GM19035 (cell line): ENCODE results near the gene RSRC1.
"Not testable (repeated sequence)": the region's sequence is repeated elsewhere in the genome, so short reads cannot be mapped to it uniquely, and the experiment has no call there.

Source experiments
- ATAC-seq: cut with Tn5 transposase; IDR thresholded peaks from one replicate; pipeline ENCODE4 v1.9.1; 2021; ENCODE audit not compliant: unreplicated experiment

The RSRC1 gene

DNA sequence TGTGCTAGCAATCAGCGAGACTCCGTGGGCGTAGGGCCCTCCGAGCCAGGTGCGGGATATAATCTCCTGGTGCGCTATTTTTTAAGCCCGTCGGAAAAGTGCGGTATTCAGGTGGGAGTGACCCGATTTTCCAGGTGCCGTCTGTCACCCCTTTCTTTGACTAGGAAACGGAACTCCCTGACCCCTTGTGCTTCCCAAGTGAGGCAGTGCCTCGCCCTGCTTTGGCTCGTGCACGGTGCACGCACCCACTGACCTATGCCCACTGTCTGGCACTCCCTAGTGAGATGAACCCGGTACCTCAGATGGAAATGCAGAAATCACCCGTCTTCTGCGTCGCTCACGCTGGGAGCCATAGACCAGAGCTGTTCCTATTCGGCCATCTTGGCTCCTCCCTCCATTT, 406.8 kb downstream of the RSRC1 start:
- not testable (repeated sequence) for ATAC-seq

DNA sequence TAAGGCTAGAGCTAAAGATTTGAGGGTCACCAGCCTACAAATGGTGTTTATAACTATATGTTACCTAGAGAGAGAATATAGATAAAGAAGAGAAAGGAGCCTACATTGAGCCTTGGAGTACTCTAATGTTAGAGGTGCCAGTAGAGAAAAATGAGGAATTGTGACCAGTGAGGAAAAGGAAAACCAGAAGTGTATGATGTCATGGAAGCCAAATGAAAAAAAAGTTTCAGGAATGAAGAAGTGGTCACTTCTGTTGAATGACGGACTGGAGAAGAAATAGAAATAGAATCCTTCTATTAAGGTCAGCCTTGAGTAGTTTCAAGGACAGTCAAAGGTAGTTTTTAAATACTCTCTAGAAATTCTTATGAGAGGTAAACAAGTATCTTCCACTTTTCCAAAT, 409.9 kb downstream of the RSRC1 start:
- no peak for ATAC-seq

DNA sequence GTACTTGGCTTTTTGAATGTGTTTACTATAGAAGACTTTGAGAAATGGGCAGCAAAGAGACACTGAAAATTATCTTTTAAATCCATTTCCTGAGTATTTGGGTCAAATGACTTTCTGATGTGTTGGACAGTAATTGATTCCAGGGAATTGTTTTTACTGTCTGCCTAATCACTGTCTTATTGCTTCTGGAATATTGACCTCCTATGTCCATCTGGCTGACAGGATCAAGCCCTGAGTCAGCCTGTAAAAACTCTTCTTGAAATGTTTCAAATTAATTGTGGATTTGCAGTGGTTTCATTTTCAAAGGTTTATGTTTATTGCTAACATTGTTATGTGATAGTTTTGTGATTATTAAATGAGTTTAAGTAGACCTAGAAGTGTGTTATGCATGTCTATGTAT, 410.5 kb downstream of the RSRC1 start:
- ATAC-seq, result no peak

DNA sequence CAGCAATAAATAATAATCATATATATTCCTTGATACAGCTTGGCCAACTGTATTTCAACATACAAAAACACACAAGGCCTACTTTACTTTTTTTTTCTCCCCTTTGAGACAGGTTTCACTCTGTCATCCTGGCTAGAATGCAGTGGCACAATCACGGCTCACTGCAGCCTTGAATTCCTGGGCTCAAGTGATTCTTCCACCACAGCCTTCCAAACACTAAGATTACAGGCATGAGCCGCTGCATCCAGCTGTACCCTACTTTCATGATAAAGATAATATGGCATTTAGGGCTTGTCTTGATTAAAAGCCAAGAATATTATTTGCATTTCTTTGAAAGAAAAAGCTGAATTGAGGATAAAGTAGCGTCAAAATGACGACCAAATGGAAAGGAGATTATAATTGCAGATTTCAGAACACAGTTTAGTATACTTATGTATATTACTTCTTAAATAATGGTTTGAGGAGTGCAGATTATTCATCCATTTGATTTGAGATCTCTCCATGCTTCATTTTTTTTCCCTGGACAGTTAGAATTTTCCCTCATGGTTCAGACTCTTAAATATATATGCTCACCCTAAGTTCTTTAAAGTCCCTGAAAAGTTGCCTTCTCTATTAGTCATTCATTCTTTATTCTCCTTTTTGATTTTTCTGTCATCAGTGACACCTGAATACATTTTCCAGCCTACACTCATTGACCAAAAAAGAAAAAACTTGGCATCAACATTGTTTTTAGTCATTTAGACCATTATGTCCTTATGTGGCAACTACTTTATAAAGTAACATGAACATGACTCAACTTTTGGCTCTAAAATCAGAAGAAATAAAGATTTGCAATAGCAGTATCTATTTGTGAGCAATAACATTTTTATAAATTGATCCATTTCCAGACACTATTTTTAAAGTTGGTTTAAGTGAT, 412.6 kb downstream of the RSRC1 start:
- no peak for ATAC-seq

DNA sequence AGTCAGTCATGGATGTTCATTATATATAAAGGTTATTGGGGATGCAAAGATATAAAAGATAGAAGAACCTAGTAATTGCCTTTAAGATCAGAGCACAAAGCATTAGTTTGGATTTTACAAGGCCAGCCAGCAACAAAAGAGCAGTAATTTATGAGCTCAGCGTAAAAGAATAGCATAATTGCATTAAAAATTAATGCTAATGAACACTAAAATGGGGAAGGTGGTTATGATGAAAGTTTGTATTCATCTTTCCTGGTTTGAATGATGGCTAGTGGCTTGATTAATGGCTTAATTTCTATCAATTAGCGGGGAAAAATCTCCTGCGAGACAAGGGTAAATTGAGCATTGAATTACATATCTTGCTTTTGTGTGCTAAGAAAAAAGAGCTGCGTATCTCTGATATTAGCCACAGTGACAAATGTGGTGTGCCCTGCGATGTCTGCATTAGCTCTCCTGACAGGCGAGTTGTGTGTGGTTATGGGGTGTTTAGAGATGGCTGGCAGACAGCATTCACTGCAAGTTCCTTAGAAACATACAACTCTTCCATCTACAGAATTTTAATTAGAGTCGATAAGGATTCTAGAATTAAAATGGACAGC, 418.3 kb downstream of the RSRC1 start:
- ATAC-seq, result no peak

DNA sequence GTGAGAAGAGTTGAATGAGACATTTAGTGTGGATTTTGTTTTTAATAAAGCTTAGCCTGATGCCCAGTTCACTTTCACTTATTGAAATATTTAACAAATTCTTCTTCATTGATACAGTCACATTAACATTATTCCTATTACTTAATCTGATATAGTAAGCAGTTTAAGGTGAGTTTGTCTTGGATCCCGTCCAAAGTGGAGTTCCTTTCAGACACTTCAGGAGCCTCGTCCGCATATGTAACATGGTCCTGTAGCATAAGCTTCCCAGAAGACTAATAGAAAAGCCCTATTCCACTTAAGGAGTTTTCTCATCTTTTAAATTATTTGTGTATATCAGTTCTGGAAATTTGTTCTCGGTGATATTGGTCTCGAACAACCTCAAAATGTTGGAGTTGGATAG, 421.4 kb downstream of the RSRC1 start:
- ATAC-seq, result no peak

DNA sequence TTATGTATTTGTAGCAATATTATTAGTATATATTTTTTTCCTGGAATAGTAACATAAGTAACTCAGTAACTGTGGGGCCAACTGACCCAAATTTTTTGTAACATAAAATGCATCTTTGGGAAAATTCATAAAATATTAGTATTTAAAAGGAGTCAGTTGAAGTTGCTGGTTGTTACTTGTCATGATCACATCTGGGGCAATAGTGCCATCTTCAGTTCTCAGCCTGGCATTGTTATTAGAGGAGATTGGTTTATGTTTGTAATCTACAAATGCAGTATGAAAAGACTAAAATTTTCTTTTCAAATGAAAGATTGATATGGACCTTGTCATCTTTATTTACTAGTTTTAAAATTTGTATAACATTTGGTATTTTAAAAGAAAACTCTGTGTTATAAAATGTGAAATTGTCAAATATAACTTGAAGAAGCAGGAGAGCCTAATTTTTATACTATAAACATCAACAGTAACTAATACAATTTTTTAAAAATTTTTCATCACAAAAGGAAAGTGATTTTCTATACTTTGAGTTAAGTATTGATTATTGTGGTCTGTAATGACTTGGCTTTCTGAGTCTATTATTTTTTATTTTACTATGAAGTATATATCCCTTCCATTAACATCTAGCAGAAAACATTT, 422.3 kb downstream of the RSRC1 start:
- no peak for ATAC-seq

DNA sequence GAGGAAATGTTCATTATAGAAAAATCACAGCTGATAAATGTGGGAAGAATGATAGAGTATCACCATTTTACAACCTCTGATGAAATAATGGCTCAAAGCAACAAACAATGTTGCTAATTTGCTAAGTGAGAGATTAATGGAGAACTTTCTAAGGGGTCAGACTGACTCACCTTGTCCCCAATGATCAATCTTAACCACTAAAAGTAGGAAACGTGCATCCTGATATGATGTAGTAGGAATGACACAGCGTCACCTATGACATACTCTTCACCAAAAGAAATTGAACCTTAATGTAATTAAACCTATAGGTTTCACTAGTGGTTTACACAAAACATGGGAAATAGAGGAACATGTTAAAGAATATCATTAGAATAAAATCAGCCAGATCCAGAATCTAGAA, 426.0 kb downstream of the RSRC1 start:
- no peak for ATAC-seq

DNA sequence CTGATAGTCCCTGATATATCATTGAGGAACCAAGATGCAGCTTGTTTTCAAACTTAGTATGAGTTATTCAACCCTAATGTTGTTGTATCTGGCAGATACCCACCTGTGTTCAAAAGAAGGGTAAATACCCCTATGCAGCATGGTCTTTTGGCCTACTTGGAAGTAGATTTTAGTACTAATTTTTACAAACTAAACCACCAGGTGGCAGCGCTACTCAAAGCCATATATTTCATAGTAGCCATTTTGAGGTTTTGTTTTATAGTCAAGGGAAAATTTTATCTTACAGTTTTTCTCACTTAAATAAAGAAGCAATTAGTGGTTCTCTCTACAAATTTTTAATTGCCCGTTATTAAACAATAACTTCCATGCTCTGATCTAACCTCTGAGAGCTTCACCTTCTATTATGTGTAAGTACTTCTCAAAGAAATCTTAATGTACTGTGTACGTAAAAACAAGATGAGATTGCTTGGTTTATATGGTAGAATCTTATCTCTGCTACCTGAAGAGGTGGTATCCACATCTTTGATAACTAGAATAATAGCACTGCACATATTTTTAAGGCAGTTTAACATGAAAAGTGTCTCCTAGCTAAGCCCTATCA, 429.6 kb downstream of the RSRC1 start:
- ATAC-seq, result peak; percentile 66

DNA sequence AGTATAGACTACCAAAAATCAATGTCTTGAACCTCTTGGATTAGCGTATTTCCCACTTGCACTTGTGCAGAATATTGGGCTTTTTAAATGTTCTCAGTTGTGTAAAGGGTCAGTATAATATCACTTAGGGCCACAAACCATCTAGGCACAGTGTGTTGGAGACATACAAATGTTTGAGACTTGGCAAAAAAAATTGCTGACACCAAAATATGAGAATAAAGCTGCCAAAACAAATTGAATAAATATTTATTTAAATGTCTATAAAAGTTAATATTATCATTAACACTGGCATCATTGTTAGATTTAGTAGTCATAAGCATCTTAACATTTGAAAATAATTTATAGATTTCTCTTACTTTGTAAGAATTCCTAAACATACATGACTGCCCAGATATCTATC, 430.2 kb downstream of the RSRC1 start:
- no peak for ATAC-seq

DNA sequence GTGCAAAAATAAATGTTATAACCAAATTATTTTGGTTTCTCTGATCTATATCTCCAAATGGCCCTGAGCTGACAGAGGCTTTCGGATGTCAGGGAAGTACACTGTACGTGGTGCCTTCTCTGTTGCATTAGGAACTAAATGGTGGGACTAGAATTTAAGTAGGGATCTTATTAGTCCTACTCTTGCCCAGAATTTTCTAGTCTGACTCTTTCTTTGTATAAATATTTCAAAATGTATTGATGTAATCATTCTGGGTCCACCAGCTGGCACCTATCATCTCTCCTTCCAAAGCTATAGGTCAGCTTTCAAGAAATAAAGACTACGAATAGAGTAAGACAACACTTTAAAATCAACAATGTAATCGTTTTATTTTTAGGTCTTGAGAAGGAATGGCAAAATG, 438.8 kb downstream of the RSRC1 start:
- no peak for ATAC-seq

DNA sequence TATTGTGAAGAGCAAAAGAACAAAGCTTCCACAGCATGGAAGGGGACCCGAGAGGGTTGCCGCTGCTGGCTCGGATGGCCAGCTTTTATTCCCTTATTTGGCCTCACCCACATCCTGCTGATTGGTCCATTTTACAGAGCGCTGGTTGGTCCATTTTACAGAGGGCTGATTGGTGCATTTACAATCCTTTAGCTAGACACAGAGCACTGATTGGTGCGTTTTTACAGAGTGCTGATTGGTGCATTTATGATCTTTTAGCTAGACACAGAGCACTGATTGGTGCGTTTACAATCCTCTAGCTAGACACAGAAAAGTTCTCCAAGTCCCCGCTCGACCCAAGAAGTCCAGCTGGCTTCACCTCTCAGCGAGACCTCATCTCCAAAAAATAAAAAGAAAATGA, 440.0 kb downstream of the RSRC1 start:
- not testable (repeated sequence) for ATAC-seq

DNA sequence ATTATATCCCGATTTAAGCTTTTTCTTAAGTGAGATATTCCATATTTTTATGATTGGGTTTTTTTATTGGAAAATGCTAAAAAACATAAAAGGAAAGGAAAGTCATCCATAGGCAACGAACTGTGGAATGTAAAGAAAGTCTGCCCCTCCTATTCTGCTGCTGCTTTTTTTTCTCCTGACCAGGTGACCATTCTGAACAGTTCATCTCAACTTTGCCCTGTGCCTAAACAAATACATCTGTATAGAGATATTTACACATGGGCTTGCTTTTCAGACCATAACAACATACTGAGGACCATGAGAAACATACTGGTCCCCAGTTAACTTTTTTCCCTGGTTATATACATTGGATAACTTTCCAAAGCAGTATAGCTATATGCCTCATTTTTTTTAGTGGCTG, 442.2 kb downstream of the RSRC1 start:
- ATAC-seq, result no peak

DNA sequence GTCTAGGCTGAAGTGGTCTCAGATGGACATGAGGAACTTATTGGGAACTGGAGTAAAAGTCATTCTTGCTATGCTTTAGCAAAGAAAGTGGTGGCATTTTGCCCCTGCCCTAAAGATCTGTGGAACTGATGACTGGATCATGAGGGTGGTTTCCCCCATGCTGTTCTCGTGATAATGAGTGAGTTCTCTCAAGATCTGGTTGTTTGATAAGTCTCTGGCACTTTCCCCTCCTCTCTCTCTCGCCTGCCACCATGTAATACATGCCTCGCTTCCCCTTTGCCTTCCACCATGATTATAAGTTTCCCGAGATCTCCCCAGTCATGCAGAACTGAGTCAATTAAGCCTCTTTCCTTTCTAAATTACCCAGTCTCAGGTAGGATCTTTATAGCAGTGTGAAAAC, 449.6 kb downstream of the RSRC1 start:
- ATAC-seq, result no peak

DNA sequence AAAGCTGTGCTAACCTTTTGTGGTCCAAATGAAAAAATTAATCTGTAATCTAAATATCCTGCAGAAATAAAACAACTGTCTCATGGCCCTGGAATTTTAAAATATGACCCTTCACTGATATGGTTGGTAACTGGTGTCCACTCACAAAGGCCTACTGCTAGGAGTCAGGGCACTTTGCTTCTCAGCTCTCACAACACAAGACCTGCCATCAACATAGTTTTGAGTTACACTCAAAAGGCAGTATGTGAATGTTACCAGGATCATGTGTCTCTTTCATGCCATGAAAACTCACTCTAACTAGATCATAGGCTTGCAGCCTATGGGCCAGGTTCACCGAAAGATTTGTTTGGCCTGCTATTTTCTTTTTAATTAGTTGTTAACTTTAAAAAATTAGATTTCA, 451.1 kb downstream of the RSRC1 start:
- no peak for ATAC-seq

DNA sequence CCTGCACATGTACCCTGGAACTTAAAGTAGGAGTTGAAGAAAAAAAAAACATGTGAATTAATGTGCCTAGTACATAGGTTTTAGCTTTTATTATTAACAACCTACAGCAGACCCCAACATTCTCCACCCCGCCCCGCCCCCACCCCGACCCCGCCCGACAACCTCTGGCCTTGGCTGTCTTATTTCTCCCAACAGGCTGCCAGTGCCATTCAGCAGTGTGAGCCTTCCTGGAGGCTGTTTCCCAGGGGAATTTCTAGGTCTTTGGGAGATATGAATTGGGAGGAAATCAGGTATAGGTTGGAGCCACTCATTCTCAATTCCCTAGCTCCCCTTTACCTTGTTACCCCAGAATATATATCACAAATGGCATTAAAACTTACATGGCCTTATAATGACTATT, 452.8 kb downstream of the RSRC1 start:
- no peak for ATAC-seq

DNA sequence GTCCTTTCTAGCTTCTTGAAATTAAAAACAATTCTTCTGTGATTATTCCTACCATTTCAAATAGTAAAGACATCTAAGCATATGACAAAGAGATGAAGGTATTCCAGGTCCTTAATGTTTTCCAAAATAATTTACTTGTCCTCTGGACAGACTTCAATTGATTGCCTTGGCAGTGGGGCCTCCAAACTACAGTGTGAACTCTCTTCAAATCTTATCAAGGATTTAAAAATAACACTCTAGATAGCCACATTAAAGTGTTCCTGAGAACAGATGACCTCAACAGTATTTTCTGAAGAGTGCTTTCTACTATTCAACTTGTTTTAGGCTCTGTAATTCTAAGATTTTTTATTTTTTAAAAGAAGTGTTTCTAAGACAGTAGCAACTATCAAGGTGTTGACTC, 453.2 kb downstream of the RSRC1 start:
- ATAC-seq, result no peak

DNA sequence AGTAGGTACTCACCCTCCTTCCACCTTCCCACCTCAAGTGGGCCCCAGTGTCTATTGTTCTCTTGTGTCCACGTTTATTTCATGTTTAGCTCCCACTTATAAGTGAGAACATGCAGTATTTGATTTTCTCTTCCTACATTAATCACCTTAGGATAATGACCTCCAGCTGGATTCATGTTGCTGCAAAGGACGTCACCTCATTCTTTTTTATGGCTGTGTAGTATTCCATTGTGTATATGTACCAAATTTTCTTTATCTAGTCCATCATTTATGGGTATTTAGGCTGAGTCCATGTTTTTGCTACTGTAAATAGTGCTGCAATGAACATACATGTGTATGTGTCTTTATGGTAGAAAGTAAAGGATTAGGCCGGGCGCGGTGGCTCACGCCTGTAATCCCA, 455.2 kb downstream of the RSRC1 start:
- no peak for ATAC-seq

DNA sequence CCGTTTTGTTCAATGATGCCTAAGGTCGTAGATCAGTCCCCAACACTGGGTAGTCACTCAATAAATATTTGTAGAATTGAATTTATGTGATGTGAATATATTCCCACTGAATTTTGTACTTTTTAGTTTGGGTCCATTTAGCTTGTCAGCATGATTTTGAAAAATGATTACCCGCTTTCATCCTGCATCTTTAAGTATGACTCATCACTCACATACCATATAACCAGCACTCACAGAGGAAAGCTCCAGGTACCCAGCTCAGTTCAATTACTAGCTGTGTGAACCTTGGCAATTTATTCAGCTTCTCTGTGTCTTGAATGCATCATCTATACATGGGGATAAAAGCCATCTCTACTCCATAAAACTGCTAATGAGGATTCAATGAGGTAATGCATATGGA, 458.9 kb downstream of the RSRC1 start:
- ATAC-seq, result no peak

DNA sequence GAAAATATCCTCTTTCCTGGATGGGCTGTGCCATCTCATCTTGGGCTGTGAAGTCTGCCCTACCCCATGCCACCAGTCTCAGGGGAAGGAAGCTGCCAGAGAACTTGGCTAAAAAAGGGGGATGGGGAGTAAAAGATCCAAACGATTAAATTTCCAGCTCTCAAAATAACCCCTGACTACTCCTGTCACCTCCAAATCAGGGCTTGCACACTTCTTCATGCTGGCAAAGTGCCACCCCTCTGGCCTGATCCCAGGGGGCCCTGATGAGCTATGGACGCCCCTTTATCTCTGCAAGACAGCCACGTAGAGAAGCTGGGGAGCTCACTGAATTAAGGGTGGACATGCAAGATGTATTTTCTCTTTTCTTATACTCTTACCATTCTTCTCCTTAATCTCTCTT, 459.9 kb downstream of the RSRC1 start:
- no peak for ATAC-seq

DNA sequence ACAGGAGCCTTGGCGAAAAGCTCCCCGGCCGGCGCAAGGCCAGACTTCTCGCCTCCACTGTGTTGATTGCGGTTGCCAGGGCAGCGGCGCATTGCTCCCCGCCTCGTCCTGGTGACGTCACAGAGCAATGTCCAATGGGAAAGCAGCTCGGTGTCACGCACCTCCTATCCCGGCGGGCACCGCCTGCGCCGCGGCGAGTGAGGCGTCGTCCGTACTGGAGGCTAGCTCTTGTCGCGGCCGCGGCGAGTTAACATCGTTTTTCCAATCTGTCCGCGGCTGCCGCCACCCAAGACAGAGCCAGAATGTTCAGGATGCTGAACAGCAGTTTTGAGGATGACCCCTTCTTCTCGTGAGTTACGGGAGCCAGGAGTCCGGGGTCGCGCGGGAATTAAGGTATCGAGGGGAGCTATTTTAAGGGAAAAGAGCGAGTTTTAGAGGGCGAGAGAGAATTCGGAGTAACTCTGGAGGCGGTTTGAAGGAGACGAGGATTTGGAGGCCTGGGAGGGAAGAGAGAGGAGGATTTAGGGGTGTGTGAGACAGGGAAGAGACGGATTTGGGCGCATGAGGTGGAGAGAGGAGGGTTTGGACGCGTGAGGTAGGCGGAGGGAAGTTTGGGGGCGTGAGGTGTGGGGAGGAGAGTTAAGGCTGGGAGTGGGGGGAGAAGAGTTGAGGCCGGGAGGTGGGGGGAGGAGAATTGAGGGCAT, 461.3 kb downstream of the RSRC1 start, which contains the start of gene MLF1:
Gene MLF1, plus strand, starts transcription at position 196 of the 704 bp plus-strand sequence. Its CDS starts 107 bp downstream, at position 303.
- ATAC-seq, result peak; percentile 100
